ENCODE results near the gene PHLDB1.
"Not testable (repeated sequence)": the region's sequence is repeated elsewhere in the genome, so short reads cannot be mapped to it uniquely, and the experiment has no call there.

The PHLDB1 gene

GRCh38 chr11:118682372-118682771 lies 75.0 kb downstream of the PHLDB1 start:
- no peak overlapping the region for H3K4me3 Mint-ChIP-seq
- H3K27ac Mint-ChIP-seq: no peak overlapping the region
- no peak for DNase-seq
- H3K27me3 Mint-ChIP-seq: no peaks in the 10 kb centered on the region
- no peaks in the 10 kb centered on the region for H3K9me3 Mint-ChIP-seq
- H3K4me1 Mint-ChIP-seq (ENCODE audit: low read depth): no peaks in the 10 kb centered on the region
- no peaks in the 10 kb centered on the region for H3K36me3 Mint-ChIP-seq (ENCODE audit: low read depth)

GRCh38 chr11:118682939-118683338 lies 75.5 kb downstream of the PHLDB1 start:
- H3K4me1 Mint-ChIP-seq (ENCODE audit: low read depth); H3K27ac Mint-ChIP-seq; DNase-seq; H3K4me3 Mint-ChIP-seq; H3K9me3 Mint-ChIP-seq; H3K27me3 Mint-ChIP-seq; H3K36me3 Mint-ChIP-seq (ENCODE audit: low read depth): not testable (repeated sequence)

- Mint-ChIP-seq H3K27ac (no peak overlapping the region), H3K27me3 (no peaks in the 10 kb centered on the region), H3K36me3 (ENCODE audit: low read depth) (no peaks in the 10 kb centered on the region), H3K4me3 (no peak overlapping the region), H3K9me3 (no peaks in the 10 kb centered on the region), H3K4me1 (ENCODE audit: low read depth) (peaks cover 8% of the 10 kb centered on the region)
- no peak for DNase-seq
Observed at GRCh38 chr11:118684187-118684586, 76.8 kb downstream of the PHLDB1 start.

- Mint-ChIP-seq H3K4me3 (no peak overlapping the region), H3K27me3 (no peaks in the 10 kb centered on the region), H3K4me1 (ENCODE audit: low read depth) (peaks cover 38% of the 10 kb centered on the region), H3K36me3 (ENCODE audit: low read depth) (no peaks in the 10 kb centered on the region), H3K9me3 (no peaks in the 10 kb centered on the region), H3K27ac (no peak overlapping the region)
- DNase-seq: no peak
Observed at GRCh38 chr11:118687906-118688305, 80.5 kb downstream of the PHLDB1 start.

GRCh38 chr11:118688339-118688738 lies 80.9 kb downstream of the PHLDB1 start:
- not testable (repeated sequence) for H3K36me3 Mint-ChIP-seq (ENCODE audit: low read depth); DNase-seq; H3K27ac Mint-ChIP-seq; H3K27me3 Mint-ChIP-seq; H3K9me3 Mint-ChIP-seq; H3K4me3 Mint-ChIP-seq
- H3K4me1 Mint-ChIP-seq (ENCODE audit: low read depth): peaks cover 42% of the 10 kb centered on the region

GRCh38 chr11:118688851-118689502 lies 81.6 kb downstream of the PHLDB1 start:
- Mint-ChIP-seq H3K4me1 (ENCODE audit: low read depth) (peaks cover 47% of the 10 kb centered on the region), H3K27ac (no peak overlapping the region)

GRCh38 chr11:118689503-118689851 lies 82.1 kb downstream of the PHLDB1 start:
- H3K36me3 Mint-ChIP-seq (ENCODE audit: low read depth): no peaks in the 10 kb centered on the region
- H3K9me3 Mint-ChIP-seq: no peaks in the 10 kb centered on the region
- DNase-seq: no peak
- peaks cover 48% of the 10 kb centered on the region for H3K4me1 Mint-ChIP-seq (ENCODE audit: low read depth)
- peaks cover 6% of the 10 kb centered on the region for H3K27me3 Mint-ChIP-seq
- no peak overlapping the region for H3K27ac Mint-ChIP-seq
- no peak overlapping the region for H3K4me3 Mint-ChIP-seq

More at GRCh38 chr11:118688851-118689502, 81.6 kb downstream of the PHLDB1 start:
- DNase-seq: no peak
- Mint-ChIP-seq H3K4me3 (no peak overlapping the region), H3K27me3 (peaks cover 6% of the 10 kb centered on the region), H3K36me3 (ENCODE audit: low read depth) (no peaks in the 10 kb centered on the region), H3K9me3 (no peaks in the 10 kb centered on the region)

GRCh38 chr11:118689852-118690552 lies 82.6 kb downstream of the PHLDB1 start:
- Mint-ChIP-seq H3K36me3 (ENCODE audit: low read depth) (no peaks in the 10 kb centered on the region), H3K9me3 (no peaks in the 10 kb centered on the region), H3K4me3 (peak overlapping the region; percentile 73), H3K27me3 (peaks cover 6% of the 10 kb centered on the region), H3K4me1 (ENCODE audit: low read depth) (peaks cover 53% of the 10 kb centered on the region), H3K27ac (peak overlapping the region; percentile 84)
- peak; percentile 89 for DNase-seq

GRCh38 chr11:118690553-118691304 lies 83.3 kb downstream of the PHLDB1 start:
- H3K4me3 Mint-ChIP-seq: no peak overlapping the region
- H3K4me1 Mint-ChIP-seq (ENCODE audit: low read depth): peaks cover 58% of the 10 kb centered on the region

GRCh38 chr11:118691926-118692830 lies 84.8 kb downstream of the PHLDB1 start:
- DNase-seq: peak; percentile 67
- Mint-ChIP-seq H3K9me3 (no peaks in the 10 kb centered on the region), H3K4me1 (ENCODE audit: low read depth) (peaks cover 72% of the 10 kb centered on the region), H3K27me3 (peaks cover 6% of the 10 kb centered on the region), H3K4me3 (no peak overlapping the region), H3K36me3 (ENCODE audit: low read depth) (no peaks in the 10 kb centered on the region), H3K27ac (peak overlapping the region; percentile 24)

More at GRCh38 chr11:118690553-118691304, 83.3 kb downstream of the PHLDB1 start:
- no peaks in the 10 kb centered on the region for H3K9me3 Mint-ChIP-seq
- no peak for DNase-seq
- peaks cover 6% of the 10 kb centered on the region for H3K27me3 Mint-ChIP-seq
- H3K27ac Mint-ChIP-seq: peak overlapping the region; percentile 50
- no peaks in the 10 kb centered on the region for H3K36me3 Mint-ChIP-seq (ENCODE audit: low read depth)

- Mint-ChIP-seq H3K9me3 (no peaks in the 10 kb centered on the region), H3K4me1 (ENCODE audit: low read depth) (peaks cover 80% of the 10 kb centered on the region), H3K27ac (no peak overlapping the region), H3K27me3 (peaks cover 6% of the 10 kb centered on the region), H3K4me3 (no peak overlapping the region), H3K36me3 (ENCODE audit: low read depth) (no peaks in the 10 kb centered on the region)
- DNase-seq: no peak
Observed at GRCh38 chr11:118694185-118694584, 86.8 kb downstream of the PHLDB1 start.

- H3K4me3 Mint-ChIP-seq: no peak overlapping the region
- peaks cover 82% of the 10 kb centered on the region for H3K4me1 Mint-ChIP-seq (ENCODE audit: low read depth)
- peaks cover 6% of the 10 kb centered on the region for H3K27me3 Mint-ChIP-seq
- no peaks in the 10 kb centered on the region for H3K9me3 Mint-ChIP-seq
- no peak overlapping the region for H3K27ac Mint-ChIP-seq
- DNase-seq: no peak
- H3K36me3 Mint-ChIP-seq (ENCODE audit: low read depth): peaks cover 1% of the 10 kb centered on the region
Observed at GRCh38 chr11:118694771-118695170, 87.4 kb downstream of the PHLDB1 start.

GRCh38 chr11:118696673-118697226 lies 89.3 kb downstream of the PHLDB1 start:
- no peak for DNase-seq
- peaks cover 72% of the 10 kb centered on the region for H3K4me1 Mint-ChIP-seq (ENCODE audit: low read depth)
- H3K27me3 Mint-ChIP-seq: peaks cover 6% of the 10 kb centered on the region
- H3K4me3 Mint-ChIP-seq: no peak overlapping the region
- peaks cover 3% of the 10 kb centered on the region for H3K36me3 Mint-ChIP-seq (ENCODE audit: low read depth)
- H3K9me3 Mint-ChIP-seq: peaks cover 4% of the 10 kb centered on the region
- H3K27ac Mint-ChIP-seq: peak overlapping the region; percentile 14

- no peak overlapping the region for H3K27ac Mint-ChIP-seq
- DNase-seq: no peak
- peaks cover 4% of the 10 kb centered on the region for H3K9me3 Mint-ChIP-seq
- peaks cover 3% of the 10 kb centered on the region for H3K36me3 Mint-ChIP-seq (ENCODE audit: low read depth)
- H3K4me1 Mint-ChIP-seq (ENCODE audit: low read depth): peaks cover 66% of the 10 kb centered on the region
- H3K27me3 Mint-ChIP-seq: peaks cover 6% of the 10 kb centered on the region
- H3K4me3 Mint-ChIP-seq: no peak overlapping the region
Observed at GRCh38 chr11:118697346-118697745, 89.9 kb downstream of the PHLDB1 start.

Data from activated T-cell treated with anti-CD3 and anti-CD28 coated beads, Interleukin-2, amount 50 U/mL, for 24 hours (primary cell).